A549 (cell line): ENCODE measurements around the gene D2HGDH. TPM values are rescaled to one million over a fixed set of nuclear protein-coding genes. Genes with fewer than 3 reads are reported as not detected.

ENCODE experiments used
- ATAC-seq, 2 experiments: fragments of 200-7000 bp in 1 of 2; fragments of >200 bp in 1 of 2; cut with Nextera tagmentation in 1 of 2; cut with Tn5 transposase in 1 of 2; 3 replicates each; pipeline versions ENCODE4 v1.8.0 to v1.9.1; 2018 to 2020; ENCODE audit warnings: mild to moderate bottlenecking in 1 of 2, moderate library complexity in 1 of 2
- CTCF ChIA-PET: fragments of 300-600 bp; sonication (Branson Sonifier 250); formaldehyde crosslinking; extraction: SDS; loops from one replicate; lab custom pipeline; 2021; ENCODE audit warnings: antibody characterized with exemption, inconsistent platforms; lab: Yijun Ruan, JAX
- POLR2A ChIA-PET: fragments of 350-600 bp; formaldehyde crosslinking; extraction: SDS; loops from one replicate; lab custom pipeline; 2021; ENCODE audit warnings: antibody characterized with exemption, inconsistent platforms; lab: Yijun Ruan, JAX
- DNase-seq, 2 experiments: peaks; one replicate each; pipeline versions ENCODE4 v3.0.0 to v3.0.0-alpha.2; 2011 to 2016; ENCODE audit warnings: low read depth in 1 of 2, low spot score in 1 of 2
- FAIRE-seq: peaks from 2 replicates; lab custom pipeline; 2011; peaks lifted over from hg19 to GRCh38; lab: Jason Lieb, UNC
- H3K27ac ChIP-seq, 2 experiments: fragments of >200 bp; sonication (Bioruptor Twin); formaldehyde crosslinking; 3 replicates each; pipeline ENCODE4 v1.5.1; 2016 to 2017
- H3K4me1 ChIP-seq: fragments of >200 bp; sonication (Bioruptor Twin); formaldehyde crosslinking; 3 replicates; pipeline ENCODE4 v1.6.1; 2016
- H3K4me2 ChIP-seq: fragments of >200 bp; sonication (Bioruptor Twin); formaldehyde crosslinking; 3 replicates; pipeline ENCODE4 v1.6.1; 2016
- H3K4me3 ChIP-seq: fragments of >200 bp; sonication (Bioruptor Twin); formaldehyde crosslinking; 3 replicates; pipeline ENCODE4 v1.5.1; 2016
- H3K9me3 ChIP-seq: fragments of >200 bp; sonication (Bioruptor Twin); formaldehyde crosslinking; 3 replicates; pipeline ENCODE4 v1.6.1; 2016
- BCL3 ChIP-seq: fragments of >200 bp; sonication (Bioruptor Twin); formaldehyde crosslinking; IDR thresholded peaks from 3 replicates; pipeline ENCODE4 v1.6.1; 2016
- CBX2 ChIP-seq: fragments of 200-600 bp; sonication (generic); IDR thresholded peaks from 2 replicates; pipeline ENCODE4 v1.6.1; 2016; ENCODE audit warnings: low read depth, mild to moderate bottlenecking, borderline replicate concordance
- ESRRA ChIP-seq: fragments of 150-350 bp; IDR thresholded peaks from 2 replicates; pipeline ENCODE4 v1.6.1; 2014; ENCODE audit warnings: mild to moderate bottlenecking, low read length, borderline replicate concordance
- FOSL2 ChIP-seq, 2 experiments: fragments of 450-650 bp in 1 of 2; fragments of >200 bp in 1 of 2; sonication (Bioruptor Twin) in 1 of 2; formaldehyde crosslinking; IDR thresholded peaks; 2 replicates each; pipeline versions ENCODE4 v1.5.0 to v1.6.1; 2016 to 2020; ENCODE audit warnings: mild to moderate bottlenecking in 1 of 2, moderate library complexity in 1 of 2
- GATA3 ChIP-seq: IDR thresholded peaks from 2 replicates; pipeline ENCODE4 v1.6.1; 2012; ENCODE audit warnings: borderline replicate concordance
- HES2 ChIP-seq: fragments of >200 bp; sonication (Bioruptor Twin); formaldehyde crosslinking; IDR thresholded peaks from 2 replicates; pipeline ENCODE4 v1.6.1; 2016
- KDM1A ChIP-seq: fragments of 200-600 bp; sonication (generic); IDR thresholded peaks from 2 replicates; pipeline ENCODE4 v1.6.1; 2016; ENCODE audit warnings: low read depth, mild to moderate bottlenecking
- MAFK ChIP-seq: fragments of 450-650 bp; IDR thresholded peaks from 2 replicates; pipeline ENCODE4 v1.6.1; 2014; ENCODE audit not compliant: partially characterized antibody
- MYC ChIP-seq: IDR thresholded peaks from 2 replicates; pipeline ENCODE4 v1.6.1; 2012; ENCODE audit warnings: mild to moderate bottlenecking, inconsistent platforms, low read length, improper control_type of control experiment, borderline replicate concordance
- POLR2AphosphoS2 ChIP-seq: conservative IDR thresholded peaks from 2 replicates; pipeline ENCODE4 v1.6.1; 2012; ENCODE audit warnings: low read length, improper control_type of control experiment, inconsistent platforms
- SREBF2 ChIP-seq: fragments of 450-650 bp; IDR thresholded peaks from 2 replicates; pipeline ENCODE4 v1.6.1; 2014; ENCODE audit warnings: mild to moderate bottlenecking, moderate library complexity
- TFCP2L1 ChIP-seq: fragments of 250-450 bp; sonication (Bioruptor Pico); IDR thresholded peaks from 2 replicates; pipeline ENCODE4 v1.5.0; 2021; ENCODE audit warnings: mild to moderate bottlenecking
- TP53 ChIP-seq: fragments of 250-450 bp; sonication (Bioruptor Pico); IDR thresholded peaks from 2 replicates; pipeline ENCODE4 v1.5.0; 2021; ENCODE audit warnings: mild to moderate bottlenecking, moderate library complexity
- WGBS: methylation state at CpG from one replicate; pipeline ENCODE4 v1.1.6; 2017; ENCODE audit errors: missing lambda C conversion rate; 5-methylcytosine and 5-hydroxymethylcytosine counted together
- polyA plus RNA-seq, 4 experiments: library from polyadenylated mRNA; depleted of rRNA in 3 of 4; stranded (reverse); fragments of >200 nt; fragmentation: RNase III in 1 of 4; extraction: RNeasy Plus Mini Kit Qiagen cat#74134 plus additional on column Dnase treatment in 1 of 4; gene quantifications; 2 replicates in 3 of 4; 3 replicates in 1 of 4; pipeline ENCODE4 v1.2.3, GENCODE V29; 2011 to 2017
- TF ChIP-seq, protein P1 (sequence below): fragments of >200 bp; sonication (Bioruptor Twin); formaldehyde crosslinking; IDR thresholded peaks from 3 replicates; pipeline ENCODE4 v1.5.1; 2016
- TF ChIP-seq, protein P2 (sequence below): fragments of 250-450 bp; sonication (Bioruptor Pico); IDR thresholded peaks from 2 replicates; pipeline ENCODE4 v1.5.0; 2021; ENCODE audit warnings: mild to moderate bottlenecking, moderate library complexity, borderline replicate concordance

D2HGDH gene
- polyA plus RNA-seq, 2 of the 4 experiments (the other 2 are of a cell fraction) = 6.5 to 18.5 TPM

DNA sequence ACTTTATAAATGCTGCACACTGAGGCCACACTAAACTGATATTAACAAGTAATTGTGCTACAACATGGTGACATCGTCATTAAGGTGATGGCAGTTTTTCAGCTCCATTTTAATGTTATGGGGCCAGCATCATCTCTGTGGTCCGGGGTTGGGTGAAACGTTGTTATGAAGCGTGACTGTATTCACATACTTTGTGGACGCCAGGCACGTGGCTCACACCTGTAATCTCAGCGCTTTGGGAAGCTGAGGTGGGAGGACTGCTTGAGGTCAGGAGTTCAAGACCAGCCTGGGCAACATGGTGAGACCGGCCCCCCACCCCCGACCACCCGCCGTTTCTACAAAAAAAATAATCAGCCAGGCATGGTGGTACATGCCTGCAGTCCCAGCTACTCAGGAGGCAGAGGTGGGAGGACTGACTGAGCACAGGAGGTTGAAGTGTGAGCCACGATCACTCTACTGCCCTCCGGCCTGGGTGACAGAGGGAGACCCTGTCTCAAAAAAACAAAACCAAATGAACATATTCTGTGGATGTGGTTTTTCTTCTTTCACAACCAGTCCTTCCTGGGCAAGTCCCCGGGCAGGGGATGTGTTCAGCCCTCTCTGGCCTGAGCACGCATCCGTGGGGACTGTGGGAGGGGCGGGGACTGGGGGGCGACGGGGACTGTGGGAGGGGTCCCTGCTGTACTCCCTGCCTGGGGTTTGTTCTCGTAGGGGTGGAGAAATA is 29.3 kb downstream of the D2HGDH start:
- no peak for ATAC-seq

GRCh38 chr2:241764275-241765241 is 30.1 kb downstream of the D2HGDH start:
- Histone ChIP-seq H3K4me3 (no peak overlapping the region), H3K9me3 (no peaks in the 10 kb centered on the region), H3K4me1 (no peaks in the 10 kb centered on the region), H3K4me2 (no peak overlapping the region)
- ChIA-PET POLR2A (no interaction called here), CTCF (interaction anchor here (1.1 kb wide), 1 partner anchor 31 kb away, joined by 3 read pairs; no protein-coding TSS in a partner anchor)
- peak in 1 of 2 experiments; percentile 18; a peak in 1 of 6 replicates for ATAC-seq
- TF ChIP-seq MYC (no peak), KDM1A (no peak), BCL3 (no peak), GATA3 (no peak)
- TF ChIP-seq, all 56 proteins: peak for 0
- 87% methylated on average over 20 of the region's 27 CpGs for WGBS
- FAIRE-seq = no peak
- no peak for DNase-seq
- no peak overlapping the region for H3K27ac ChIP-seq

More for the DNA sequence above, 29.3 kb downstream of the D2HGDH start:
- ChIA-PET POLR2A (no interaction called here), CTCF (interaction anchor here (1.1 kb wide), 1 partner anchor 32 kb away, joined by 3 read pairs; no protein-coding TSS in a partner anchor)
- no peak overlapping the region for H3K27ac ChIP-seq
- no peak overlapping the region for H3K4me2 ChIP-seq
- 81% methylated on average over 15 of the region's 20 CpGs for WGBS
- no peak for FAIRE-seq
- H3K4me1 ChIP-seq = no peaks in the 10 kb centered on the region
- no peak for DNase-seq
- H3K4me3 ChIP-seq = no peak overlapping the region
- TF ChIP-seq ESRRA (no peak), TP53 (CRISPR knock-in tag) (no peak), SREBF2 (no peak), FOSL2 (IDR thresholded peaks at IDR 0.05) (no peak), FOSL2 (CRISPR knock-in tag; IDR thresholded peaks at IDR 0.05) (no peak), KDM1A (no peak), TFCP2L1 (CRISPR knock-in tag) (no peak), CBX2 (no peak), MYC (no peak), POLR2AphosphoS2 (no peak), HES2 (no peak), MAFK (no peak)
- TF ChIP-seq, protein P1, sequence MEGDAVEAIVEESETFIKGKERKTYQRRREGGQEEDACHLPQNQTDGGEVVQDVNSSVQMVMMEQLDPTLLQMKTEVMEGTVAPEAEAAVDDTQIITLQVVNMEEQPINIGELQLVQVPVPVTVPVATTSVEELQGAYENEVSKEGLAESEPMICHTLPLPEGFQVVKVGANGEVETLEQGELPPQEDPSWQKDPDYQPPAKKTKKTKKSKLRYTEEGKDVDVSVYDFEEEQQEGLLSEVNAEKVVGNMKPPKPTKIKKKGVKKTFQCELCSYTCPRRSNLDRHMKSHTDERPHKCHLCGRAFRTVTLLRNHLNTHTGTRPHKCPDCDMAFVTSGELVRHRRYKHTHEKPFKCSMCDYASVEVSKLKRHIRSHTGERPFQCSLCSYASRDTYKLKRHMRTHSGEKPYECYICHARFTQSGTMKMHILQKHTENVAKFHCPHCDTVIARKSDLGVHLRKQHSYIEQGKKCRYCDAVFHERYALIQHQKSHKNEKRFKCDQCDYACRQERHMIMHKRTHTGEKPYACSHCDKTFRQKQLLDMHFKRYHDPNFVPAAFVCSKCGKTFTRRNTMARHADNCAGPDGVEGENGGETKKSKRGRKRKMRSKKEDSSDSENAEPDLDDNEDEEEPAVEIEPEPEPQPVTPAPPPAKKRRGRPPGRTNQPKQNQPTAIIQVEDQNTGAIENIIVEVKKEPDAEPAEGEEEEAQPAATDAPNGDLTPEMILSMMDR = no peak
- TF ChIP-seq, protein P2, sequence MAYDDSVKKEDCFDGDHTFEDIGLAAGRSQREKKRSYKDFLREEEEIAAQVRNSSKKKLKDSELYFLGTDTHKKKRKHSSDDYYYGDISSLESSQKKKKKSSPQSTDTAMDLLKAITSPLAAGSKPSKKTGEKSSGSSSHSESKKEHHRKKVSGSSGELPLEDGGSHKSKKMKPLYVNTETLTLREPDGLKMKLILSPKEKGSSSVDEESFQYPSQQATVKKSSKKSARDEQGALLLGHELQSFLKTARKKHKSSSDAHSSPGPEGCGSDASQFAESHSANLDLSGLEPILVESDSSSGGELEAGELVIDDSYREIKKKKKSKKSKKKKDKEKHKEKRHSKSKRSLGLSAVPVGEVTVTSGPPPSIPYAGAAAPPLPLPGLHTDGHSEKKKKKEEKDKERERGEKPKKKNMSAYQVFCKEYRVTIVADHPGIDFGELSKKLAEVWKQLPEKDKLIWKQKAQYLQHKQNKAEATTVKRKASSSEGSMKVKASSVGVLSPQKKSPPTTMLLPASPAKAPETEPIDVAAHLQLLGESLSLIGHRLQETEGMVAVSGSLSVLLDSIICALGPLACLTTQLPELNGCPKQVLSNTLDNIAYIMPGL (CRISPR knock-in tag) = no peak
- H3K9me3 ChIP-seq = no peaks in the 10 kb centered on the region
